Ishikawa (cell line): ENCODE measurements around the gene ZNF554.

Source experiments
- CEBPB ChIP-seq: IDR thresholded peaks from 2 replicates; pipeline ENCODE4 v1.6.1; 2012
- CREB1 ChIP-seq: IDR thresholded peaks from 2 replicates; pipeline ENCODE4 v1.6.1; 2012; ENCODE audit warnings: low read depth
- EP300 ChIP-seq: IDR thresholded peaks from 2 replicates; pipeline ENCODE4 v1.6.1; 2012; ENCODE audit warnings: borderline replicate concordance
- FOXM1 ChIP-seq: IDR thresholded peaks from 2 replicates; pipeline ENCODE4 v1.6.1; 2012; ENCODE audit warnings: low read depth, borderline replicate concordance
- MAX ChIP-seq: IDR thresholded peaks from 2 replicates; pipeline ENCODE4 v1.6.1; 2012
- RAD21 ChIP-seq: IDR thresholded peaks from 2 replicates; pipeline ENCODE4 v1.6.1; 2012; ENCODE audit warnings: low read depth
- REST ChIP-seq: IDR thresholded peaks from 2 replicates; pipeline ENCODE4 v1.6.1; 2012; ENCODE audit warnings: low read depth, mild to moderate bottlenecking
- TAF1 ChIP-seq: IDR thresholded peaks from 2 replicates; pipeline ENCODE4 v1.6.1; 2012; ENCODE audit warnings: low read depth, mild to moderate bottlenecking
- TCF12 ChIP-seq: IDR thresholded peaks from 2 replicates; pipeline ENCODE4 v1.6.1; 2012; ENCODE audit warnings: low read depth
- USF1 ChIP-seq: IDR thresholded peaks from 2 replicates; pipeline ENCODE4 v1.6.1; 2012
- ZBTB7A ChIP-seq: IDR thresholded peaks from 2 replicates; pipeline ENCODE4 v1.6.1; 2012; ENCODE audit warnings: low read depth

- no peak for TF ChIP-seq TCF12
- no peak for TF ChIP-seq MAX
- no peak for TF ChIP-seq CEBPB
- no peak for TF ChIP-seq CREB1
- no peak for TF ChIP-seq EP300
- TF ChIP-seq ZBTB7A: no peak
- TF ChIP-seq FOXM1: no peak
- no peak for TF ChIP-seq TAF1
- TF ChIP-seq USF1: no peak
- TF ChIP-seq RAD21: no peak
- no peak for TF ChIP-seq REST
These were observed 8.4 kb upstream of the ZNF554 start for GRCh38 chr19:2811221-2811722.
